Measurements from ENCODE around the gene A3GALT2.
A peak's percentile ranks its signal among the peaks of the same experiment; 100 is the strongest.
"Not testable (repeated sequence)": the region's sequence is repeated elsewhere in the genome, so short reads cannot be mapped to it uniquely, and the experiment has no call there.

Gene A3GALT2

DNA sequence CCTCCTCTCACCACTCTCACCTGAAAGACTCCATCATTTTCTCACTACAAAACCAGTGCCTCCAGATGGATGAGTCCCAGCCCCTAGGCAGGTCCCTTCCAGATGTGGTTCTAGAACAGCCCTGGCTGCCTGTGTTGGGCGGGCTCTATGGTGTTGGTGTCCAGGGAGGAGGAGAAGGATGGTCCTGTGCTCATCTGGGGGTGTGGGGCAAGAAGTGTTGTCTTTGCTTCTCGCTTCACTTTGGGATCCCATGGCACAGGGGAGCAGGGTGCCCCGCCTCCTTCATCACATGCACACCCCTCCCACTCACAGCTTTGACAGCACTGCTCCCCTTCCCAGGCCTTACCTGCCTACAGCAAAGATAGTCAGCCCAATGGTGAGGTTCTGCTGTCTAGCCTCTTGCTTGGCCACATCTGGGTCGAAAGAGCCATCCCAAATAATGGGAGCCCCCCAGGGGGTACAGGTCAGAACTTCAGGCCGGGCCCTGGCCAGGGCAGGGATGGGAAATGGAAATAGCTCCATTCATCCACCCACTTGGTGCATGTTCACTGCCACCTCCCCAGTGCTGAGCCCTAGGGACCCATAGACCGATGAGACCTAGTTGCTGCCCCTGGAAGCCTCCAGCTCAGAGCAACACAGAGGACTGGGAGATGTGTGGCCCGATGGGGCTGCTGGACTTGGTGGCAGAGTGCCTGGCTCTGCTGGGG is 9.0 kb downstream of the A3GALT2 start:
- no peak for DNase-seq (ENCODE audit: low read depth)

DNA sequence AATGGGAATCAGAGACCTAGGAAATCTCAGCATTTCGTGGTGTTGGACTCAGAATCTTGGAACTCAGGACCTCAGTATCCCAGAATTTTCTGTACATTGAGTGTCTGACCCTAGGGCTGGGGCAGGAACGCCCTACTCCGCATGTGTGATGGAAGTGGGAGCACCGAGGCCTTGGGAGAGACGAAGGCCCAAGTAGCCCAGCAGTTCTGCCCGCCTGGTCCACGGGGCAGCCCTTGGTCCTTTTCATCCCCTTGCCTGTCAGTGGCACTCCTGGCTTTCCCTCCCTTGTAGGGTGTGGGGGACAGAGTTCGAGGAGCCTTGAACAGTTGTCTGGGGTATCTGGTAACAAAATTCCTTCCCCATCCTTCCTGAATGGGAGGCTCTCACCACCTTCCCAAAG is 10.2 kb downstream of the A3GALT2 start:
- no peak for DNase-seq (ENCODE audit: low read depth)

DNA sequence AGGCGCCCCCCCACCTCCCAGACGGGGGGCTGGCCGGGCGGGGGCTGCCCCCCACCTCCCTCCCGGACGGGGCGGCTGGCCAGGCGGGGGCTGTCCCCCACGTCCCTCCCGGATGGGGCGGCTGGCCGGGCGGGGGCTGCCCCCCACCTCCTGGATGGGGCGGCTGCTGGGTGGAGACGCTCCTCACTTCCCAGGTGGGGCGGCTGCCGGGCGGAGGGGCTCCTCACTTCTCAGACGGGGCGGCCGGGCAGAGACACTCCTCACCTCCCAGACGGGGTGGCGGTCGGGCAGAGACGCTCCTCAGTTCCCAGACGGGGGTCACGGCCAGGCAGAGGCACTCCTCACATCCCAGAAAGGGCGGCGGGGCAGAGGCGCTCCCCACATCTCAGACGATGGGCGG is 11.5 kb downstream of the A3GALT2 start:
- DNase-seq (ENCODE audit: low read depth) = not testable (repeated sequence)

DNA sequence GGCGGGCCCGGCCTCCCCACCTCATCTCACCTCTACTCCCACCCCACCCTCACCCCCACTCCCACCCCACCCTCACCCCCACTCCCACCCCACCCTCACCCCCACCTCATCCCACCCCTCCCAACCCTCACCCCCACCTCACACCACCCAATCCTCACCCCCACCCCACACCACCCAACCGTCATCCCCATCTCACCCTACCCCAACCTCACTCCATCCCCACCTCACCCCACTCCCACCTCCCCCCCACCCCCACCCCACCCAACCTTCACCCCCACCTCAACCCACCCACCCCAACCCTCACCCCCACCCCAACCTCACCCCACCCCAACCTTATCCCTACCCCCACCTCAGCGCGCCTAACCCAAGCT is 13.4 kb downstream of the A3GALT2 start:
- no peak for DNase-seq (ENCODE audit: low read depth)

DNA sequence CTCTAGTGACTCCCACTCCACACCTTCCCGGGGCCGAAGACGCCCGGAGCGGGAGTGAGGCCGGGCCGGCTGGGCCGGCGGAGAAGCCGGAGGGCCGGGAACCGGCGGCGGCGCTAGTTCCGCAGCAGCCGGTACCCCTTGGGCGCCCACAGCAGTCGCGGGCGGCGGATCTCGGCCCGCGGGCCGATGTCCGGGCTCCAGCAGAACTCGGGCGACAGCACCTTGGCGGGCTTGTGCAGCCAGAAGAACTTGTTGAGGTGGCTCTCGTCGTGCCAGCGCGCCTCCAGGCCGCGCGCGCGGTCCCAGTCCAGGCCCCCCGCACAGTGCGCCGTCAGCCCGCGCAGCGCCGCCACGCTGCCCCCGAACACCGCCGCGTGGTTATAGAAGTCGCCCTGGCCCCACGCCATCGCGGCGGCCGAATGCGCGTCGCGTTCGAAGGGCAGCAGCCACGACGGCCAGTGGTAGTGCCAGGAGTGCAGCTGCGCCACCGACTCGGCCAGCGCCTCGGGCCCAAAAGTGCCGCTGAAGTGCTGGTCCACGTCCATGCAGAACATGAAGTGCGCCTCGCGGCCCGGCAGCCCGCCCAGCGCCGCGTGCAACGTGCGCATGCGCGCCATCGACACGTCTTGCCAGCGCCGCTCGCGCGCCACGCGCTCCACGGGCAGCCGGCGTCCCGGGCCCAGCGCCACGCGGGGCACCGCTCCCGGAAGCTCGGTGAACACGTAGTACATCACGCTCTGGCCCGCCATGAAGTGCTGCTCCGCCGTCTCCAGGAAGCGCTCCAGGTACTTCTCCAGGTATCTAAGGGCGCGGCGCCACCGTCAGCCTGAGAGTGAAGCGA is 14.0 kb downstream of the A3GALT2 start:
- DNase-seq (ENCODE audit: low read depth) = no peak

DNA sequence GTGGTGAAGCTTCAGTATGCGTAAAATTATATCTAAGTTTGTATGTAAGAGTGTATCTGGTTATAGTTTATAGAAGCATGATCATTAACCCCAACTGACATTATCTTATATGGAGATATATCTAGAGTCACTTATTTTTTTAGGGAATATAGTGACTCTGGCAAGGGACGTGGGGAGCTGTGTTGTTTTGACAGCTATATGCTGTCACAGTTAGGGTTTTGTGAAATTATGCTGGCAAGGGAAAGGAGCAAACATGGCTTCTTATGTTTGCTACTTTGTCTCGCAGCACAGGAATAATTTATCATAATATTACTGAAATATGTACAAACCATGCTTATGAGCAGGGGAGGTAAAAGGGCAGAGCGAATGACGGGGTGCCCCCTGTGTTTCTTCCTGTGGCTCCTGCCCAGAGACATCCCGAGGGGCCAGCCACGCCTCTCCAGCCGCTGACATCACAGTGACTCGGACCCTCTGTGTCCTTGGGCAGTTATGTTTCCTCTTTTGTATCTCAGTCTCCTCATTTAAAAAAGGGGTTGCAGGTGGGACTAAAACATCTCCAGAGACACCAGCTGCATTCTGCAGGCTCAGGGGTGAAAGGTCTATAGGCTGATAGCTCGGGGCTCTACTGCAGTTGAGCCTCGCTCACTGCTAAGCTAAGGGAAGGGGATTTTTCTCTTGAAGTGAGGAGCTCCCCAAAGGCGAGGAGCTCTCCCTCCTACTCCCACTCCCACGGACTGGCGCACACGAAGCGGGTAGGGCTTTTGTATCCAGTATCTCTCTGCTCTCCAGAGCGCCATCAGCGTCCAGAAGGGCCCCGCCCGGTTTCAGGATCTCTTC is 14.9 kb downstream of the A3GALT2 start:
- DNase-seq (ENCODE audit: low read depth) = no peak

DNA sequence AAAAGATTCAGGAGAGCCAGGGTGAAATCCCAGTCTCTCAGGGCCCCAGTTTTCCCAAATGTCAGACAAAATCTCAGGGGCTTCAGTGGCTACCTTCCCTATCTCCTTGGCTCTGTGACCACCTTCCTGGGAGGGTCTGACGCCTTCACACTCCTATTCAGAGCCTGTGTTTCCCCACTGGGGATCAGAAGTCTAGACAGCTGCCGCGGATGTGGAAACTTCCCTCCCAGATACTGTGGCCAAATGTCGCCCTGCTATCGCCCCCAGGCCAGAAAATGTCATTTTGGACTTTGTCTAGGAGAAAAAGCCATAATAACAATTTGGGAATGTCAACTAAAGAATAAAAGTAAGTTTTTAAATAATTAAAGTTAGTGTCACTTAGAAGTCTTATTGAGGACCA is 15.9 kb downstream of the A3GALT2 start:
- no peak for DNase-seq (ENCODE audit: low read depth)

DNA sequence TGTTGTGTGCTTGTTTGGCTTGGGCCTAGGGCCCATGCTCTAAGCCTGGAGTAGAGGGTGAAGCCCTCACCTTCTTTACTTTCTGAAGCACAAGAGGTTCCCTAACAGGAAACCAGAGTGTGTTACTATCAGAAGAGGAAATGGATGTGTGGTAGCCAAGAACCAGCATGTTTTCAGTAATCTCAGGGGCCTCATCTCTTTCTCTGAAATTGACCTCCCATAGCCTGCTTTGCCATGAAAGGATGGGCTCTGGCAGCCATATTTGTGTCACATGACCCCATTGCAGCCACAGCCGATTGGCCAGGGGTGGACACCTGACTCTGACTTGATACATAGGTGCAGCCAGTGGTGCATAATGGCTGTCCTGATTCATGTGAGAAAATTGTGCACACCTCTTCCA is 18.6 kb downstream of the A3GALT2 start:
- DNase-seq (ENCODE audit: low read depth) = peak; percentile 56

DNA sequence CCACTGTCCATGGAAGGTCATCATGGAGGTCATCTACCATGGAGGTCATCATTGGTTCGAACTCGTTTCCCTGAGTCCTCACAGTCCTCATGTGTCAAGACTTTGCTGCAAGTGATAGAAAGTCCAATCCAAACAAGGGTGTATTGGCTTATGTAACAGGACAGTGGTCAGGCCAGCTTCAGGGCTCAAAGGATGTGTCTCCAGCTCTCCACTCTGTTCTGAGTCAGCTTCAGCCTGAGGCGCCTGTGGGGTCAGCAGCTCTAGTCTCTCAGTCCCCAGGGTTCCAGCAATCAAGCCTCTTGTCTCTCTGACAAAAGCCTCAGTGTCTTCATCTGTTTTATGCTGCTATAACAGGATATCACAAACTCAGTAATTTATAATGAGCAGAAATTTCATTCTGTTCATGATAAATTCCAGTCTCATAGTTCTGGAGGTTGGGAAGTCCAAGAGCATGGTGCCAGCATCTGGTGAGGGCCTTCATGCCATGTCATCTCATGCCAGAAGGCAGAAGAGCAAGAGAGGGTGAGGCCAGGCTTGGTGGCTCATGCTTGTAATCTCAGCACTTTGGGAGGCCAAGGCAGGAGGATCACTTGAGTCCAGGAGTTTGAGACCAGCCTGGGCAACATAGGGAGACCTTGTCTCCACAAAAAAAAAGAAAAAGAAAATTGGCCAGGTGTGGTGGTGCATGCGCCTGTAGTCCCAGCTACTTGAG is 19.5 kb downstream of the A3GALT2 start:
- DNase-seq (ENCODE audit: low read depth) = no peak

DNA sequence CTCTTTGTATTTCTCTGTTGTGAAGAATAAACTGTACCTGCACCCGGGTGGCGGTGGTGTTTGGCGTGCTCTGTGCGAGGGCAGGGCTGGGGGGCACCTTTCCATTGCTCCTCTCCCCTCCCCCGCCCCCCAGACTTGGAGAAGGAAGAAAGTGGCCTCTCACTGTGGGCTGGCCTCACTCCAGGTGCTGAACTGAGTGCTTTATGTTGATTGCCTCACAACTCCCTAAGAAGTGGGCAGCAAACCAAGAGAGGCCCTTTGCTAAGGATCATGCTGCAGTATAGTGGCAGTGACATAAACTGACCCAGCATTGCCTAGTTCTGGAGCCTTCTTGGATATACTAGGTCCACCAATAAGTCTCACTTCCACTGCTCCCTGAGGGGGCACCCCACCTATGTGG is 20.2 kb downstream of the A3GALT2 start:
- no peak for DNase-seq (ENCODE audit: low read depth)

DNA sequence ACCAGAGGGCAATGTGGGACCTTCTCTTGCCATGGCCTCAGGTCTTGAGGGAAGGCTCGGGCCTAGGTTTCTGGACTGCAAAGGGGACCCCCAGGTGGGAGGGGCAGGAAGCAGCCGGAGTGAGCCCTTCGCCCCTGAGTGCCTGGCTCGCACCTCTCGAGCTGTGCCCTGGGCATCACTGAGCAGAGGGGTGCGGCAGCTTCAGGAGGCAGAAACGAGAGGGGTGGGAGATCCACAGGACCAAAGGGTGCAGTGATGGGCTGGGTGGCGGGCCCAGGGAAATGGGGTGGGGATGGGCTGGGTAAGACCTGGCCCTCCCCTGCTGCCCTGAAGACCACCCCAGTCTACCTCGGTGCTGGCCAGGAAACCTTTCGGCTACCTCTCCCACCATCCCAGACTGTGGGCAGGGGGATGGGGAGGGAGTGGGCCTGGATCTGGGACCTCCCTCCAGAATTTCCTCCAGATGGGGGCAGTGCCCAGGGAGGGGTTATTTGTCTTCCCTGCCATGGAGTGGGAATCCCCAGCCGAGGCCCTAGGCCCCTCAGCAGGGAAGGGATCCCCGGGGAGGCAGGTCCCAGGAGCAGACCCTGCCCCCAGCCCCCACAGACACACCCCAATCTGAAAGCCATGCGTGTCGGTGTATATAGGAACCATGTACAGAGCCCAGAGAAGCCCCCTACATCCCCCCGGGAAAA is 21.3 kb downstream of the A3GALT2 start:
- no peak for DNase-seq (ENCODE audit: low read depth)

DNA sequence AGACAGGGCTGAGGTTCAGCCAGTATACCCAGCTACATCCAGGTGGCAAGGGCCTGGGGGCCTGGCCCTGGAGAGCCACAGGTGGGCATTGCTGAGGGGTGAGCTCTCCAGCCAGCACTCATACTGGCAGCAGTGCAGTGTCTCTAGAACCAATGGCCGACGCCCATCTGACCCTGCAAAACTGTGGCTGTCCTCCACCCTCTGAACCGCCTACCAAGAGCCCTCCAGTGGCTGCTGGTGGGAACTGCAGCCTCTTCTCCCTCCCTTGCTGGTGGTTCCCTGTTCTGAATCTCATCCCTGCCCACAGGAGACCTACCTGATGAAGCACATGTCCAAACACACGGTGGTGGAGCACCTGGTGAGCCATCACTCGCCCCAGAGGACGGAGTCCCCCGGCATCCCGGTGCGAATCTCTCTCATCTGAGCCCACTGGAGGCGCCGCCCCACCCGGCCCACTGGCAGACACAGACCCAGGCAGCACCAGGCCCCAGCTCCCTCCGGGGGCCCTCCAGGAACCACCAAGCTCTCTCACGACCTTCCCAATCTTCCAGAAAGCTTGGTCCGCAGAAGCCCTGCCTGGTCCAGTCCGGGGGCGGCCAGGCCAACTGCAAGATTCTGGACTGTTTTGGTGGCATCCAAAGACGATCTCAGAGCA is 22.1 kb downstream of the A3GALT2 start:
- peak; percentile 40 for DNase-seq (ENCODE audit: low read depth)

DNA sequence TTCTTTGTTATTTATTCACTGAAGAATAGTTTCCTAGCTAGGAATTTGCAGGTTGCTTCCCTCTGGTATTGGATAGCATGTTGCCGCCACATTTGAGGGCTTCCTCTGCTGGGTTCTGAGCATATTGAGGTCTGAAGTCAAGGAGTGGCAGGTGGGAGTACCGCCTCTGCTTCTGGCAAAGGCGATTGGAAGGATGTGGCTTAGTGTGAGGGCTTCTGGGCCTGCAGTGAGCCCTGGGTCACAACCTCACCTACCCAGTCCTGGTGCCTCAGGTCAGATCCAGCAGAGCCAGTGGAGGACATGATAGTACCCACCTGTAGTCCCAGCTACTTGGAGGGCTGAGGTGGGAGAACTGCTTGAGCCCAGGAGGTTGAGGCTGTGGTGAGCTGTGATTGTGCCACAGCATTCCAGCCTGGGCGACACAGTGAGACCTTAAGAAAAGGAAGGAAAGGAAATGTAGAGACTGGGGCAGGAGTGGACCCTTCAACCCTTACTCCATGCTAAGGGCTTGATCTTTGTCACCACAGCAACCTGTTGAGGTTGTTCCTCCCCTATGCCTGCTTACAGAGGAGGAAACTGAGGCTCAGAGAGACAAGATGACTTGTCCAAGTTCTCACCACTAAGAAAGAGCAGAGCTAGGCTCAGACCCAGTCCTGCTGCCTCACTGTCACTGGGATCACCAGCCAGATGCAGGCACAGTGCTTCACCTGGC is 22.8 kb downstream of the A3GALT2 start:
- no peak for DNase-seq (ENCODE audit: low read depth)

DNA sequence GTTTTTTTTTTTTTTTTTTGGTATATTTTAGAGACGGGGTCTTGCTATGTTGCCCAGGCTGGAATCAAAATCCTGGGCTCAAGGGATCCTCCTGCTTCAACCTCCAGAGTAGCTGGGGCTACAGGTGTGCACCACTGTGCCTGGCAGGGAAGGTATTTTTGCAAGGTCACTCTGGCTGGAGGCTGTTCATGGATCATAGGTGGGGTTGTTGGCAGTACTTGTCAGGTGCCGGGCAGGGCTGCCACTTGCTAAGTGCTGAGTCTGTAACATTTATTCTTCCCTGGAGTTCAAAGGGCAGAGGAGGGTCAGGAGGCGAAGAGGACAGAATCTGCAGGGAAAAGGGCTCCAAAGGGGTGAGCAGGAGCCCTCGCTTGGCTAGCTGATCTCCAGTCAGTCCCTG is 24.1 kb downstream of the A3GALT2 start:
- no peak for DNase-seq (ENCODE audit: low read depth)

DNA sequence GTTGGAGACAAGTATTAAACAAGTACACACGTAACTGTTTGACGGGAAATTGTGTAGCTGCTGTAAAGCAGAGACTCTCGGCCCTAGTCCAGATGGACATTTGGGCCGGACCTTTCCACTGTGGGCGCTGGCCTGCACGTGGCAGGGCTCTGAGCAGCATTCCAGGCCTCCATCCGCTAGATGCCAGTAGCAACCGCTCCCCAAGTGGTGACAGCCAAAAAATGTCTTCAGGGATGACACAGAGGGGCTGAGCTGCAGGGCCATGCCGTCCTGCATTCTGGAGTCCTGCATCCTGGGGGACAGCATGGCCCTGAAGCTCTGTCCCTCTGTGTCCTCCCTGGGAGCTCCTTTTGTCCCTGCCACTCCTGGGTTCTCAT is 24.8 kb downstream of the A3GALT2 start:
- DNase-seq (ENCODE audit: low read depth) = no peak

DNA sequence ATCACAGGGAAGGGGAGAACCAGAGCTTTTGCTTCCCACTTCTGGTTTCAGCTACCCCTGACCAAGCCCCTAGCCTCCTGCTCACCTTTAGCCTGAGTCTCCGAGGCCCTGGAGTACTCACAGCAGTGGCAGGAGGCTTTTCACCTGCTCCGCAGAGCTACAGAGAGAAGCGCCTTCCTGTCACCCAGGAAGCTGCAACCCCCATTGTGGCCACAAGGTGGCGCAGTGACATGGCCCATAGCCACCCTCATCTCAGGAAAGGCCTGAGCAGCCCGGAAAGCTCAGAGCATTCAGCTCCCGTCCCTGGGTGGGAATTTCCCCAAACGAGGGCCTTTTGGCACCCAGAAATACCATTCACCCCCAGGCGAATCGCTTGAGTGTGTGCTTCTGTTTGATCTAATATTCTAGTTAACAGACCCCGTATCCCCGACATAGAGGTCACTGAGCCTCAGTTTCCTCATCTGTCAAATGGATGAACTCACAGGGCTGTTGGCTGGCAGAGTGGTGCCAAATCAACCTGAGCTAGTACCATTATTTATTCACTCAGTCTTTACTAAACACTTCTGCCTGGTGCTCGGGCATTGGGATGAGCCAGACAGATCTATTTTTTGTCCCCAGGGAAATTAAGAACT is 25.3 kb downstream of the A3GALT2 start:
- no peak for DNase-seq (ENCODE audit: low read depth)

DNA sequence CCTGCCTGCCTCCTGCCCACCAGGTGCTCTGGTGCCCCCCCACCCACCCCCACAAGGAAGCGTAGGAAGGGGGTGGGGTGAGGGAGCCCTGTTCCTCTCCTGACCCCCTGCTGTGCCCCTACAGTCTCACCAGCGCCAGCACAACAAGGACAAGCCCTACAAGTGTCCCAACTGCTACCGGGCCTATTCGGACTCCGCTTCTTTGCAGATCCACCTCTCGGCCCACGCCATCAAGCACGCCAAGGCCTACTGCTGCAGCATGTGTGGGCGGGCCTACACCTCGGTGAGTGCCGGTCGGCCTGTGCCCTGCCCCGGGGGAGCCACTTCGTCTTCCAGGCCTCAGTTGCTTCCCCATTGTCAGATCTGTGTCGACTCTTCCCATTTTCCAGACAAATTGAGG is 25.9 kb downstream of the A3GALT2 start:
- no peak for DNase-seq (ENCODE audit: low read depth)

DNA sequence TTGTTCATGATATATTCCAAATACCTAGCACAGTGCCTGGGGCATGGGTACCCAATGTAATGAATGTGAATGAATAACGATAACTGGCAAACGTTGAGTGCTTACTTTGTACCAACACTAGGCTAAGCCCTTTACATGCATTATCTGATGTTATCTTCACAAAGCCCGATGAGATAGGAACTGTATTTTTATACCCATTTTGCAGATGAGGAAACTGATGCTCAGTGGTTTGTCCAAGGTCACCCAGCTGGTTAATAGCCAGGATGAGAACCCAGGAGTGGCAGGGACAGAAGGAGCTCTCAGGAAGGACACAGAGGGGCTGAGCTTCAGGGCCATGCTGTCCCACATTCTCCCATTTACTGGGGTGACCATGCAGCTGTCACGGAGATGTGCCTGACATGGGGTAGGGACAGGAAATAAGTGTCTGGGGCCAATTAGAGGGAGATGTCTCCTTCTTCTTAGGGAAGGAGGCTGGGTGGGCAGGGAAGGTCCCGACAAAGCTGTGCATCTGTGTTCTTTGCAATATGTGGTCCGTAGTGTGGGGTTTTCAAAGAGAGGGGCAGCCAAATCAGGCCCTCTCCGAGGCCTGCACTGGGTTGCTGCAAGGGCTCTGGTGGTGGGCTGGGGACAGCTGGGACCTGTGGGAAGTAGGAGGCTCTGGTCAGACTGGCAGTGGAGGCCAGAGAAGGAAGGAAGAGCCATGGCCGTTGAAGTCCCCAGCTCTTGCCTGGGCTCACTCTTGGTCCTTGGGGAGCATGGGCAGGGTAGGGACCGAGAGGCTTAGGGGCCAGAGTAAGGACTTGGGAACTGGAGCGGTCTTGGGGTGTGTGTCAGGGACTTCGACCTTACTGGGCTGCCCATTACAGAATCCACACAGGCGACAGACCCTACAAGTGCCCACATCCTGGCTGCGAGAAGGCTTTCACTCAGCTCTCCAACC is 26.6 kb downstream of the A3GALT2 start:
- no peak for DNase-seq (ENCODE audit: low read depth)

All from CMK (cell line).